OCI-LY7 (cell line): ENCODE results near the gene NDUFS6. TPM values are rescaled to one million over a fixed set of nuclear protein-coding genes. Genes with fewer than 3 reads are reported as not detected.

Experiments used
- BruUV-seq: library from RNA; stranded (reverse); fragments of 400-500 nt; replicated peaks from 2 replicates; lab custom pipeline; 2021; lab: Mats Ljungman, UMichigan
- CTCF ChIA-PET: fragments of 300-600 bp; sonication (Branson Sonifier 250); formaldehyde crosslinking; loops from one replicate; lab custom pipeline; 2022; ENCODE audit warnings: antibody characterized with exemption; ENCODE audit not compliant: unreplicated experiment; lab: Charles Lee
- POLR2A ChIA-PET: fragments of 300-600 bp; sonication (Branson Sonifier 250); formaldehyde crosslinking; loops from one replicate; lab custom pipeline; 2022; ENCODE audit warnings: antibody characterized with exemption; lab: Charles Lee
- DNase-seq: peaks from one replicate; pipeline ENCODE4 v3.0.0-alpha.2; 2015; ENCODE audit warnings: low spot score
- H2AFZ ChIP-seq: fragments of 200-600 bp; sonication (generic), shearing (Covaris generic); 2 replicates; pipeline ENCODE4 v1.6.1; 2014; ENCODE audit warnings: mild to moderate bottlenecking, antibody characterized with exemption, low read length, moderate library complexity
- H3K27ac ChIP-seq: fragments of 200-600 bp; sonication (generic); 2 replicates; pipeline ENCODE4 v1.5.1; 2014; ENCODE audit warnings: mixed run types, low read depth, mild to moderate bottlenecking, moderate library complexity, low read length, inconsistent platforms; ENCODE audit not compliant: poor library complexity, severe bottlenecking
- H3K36me3 ChIP-seq: fragments of 200-600 bp; sonication (generic); 2 replicates; pipeline ENCODE4 v1.6.1; 2014; ENCODE audit warnings: mild to moderate bottlenecking, antibody characterized with exemption, low read length, moderate library complexity, mixed read lengths; ENCODE audit not compliant: insufficient read depth
- H3K4me1 ChIP-seq: fragments of 200-600 bp; sonication (generic); 2 replicates; pipeline ENCODE4 v1.5.1; 2014; ENCODE audit warnings: mild to moderate bottlenecking, low read length; ENCODE audit not compliant: insufficient read depth, poor library complexity, severe bottlenecking
- H3K4me2 ChIP-seq: fragments of 200-600 bp; sonication (generic); 2 replicates; pipeline ENCODE4 v1.6.1; 2014; ENCODE audit warnings: mild to moderate bottlenecking, low read length
- H3K4me3 ChIP-seq: fragments of 200-600 bp; sonication (generic); 2 replicates; pipeline ENCODE4 v1.5.1; 2014; ENCODE audit warnings: mild to moderate bottlenecking, low read depth, low read length; ENCODE audit not compliant: poor library complexity, severe bottlenecking
- H3K79me2 ChIP-seq: fragments of 200-600 bp; sonication (generic); 2 replicates; pipeline ENCODE4 v1.6.1; 2016; ENCODE audit warnings: low read depth, mild to moderate bottlenecking, low read length, moderate library complexity, mixed read lengths; ENCODE audit not compliant: insufficient read depth
- H3K9me2 ChIP-seq: fragments of 200-600 bp; sonication (generic); 2 replicates; pipeline ENCODE4 v1.6.1; 2016; ENCODE audit warnings: mild to moderate bottlenecking, low read length, mixed read lengths; ENCODE audit not compliant: insufficient read depth
- H3K9me3 ChIP-seq: fragments of 200-600 bp; sonication (generic); 2 replicates; pipeline ENCODE4 v1.6.1; 2014; ENCODE audit warnings: mild to moderate bottlenecking, mixed run types, low read length, mixed read lengths
- H4K20me1 ChIP-seq: fragments of 200-600 bp; sonication (generic); 2 replicates; pipeline ENCODE4 v1.6.1; 2014; ENCODE audit warnings: mild to moderate bottlenecking, antibody characterized with exemption, low read length, moderate library complexity, mixed read lengths; ENCODE audit not compliant: insufficient read depth
- EZH2phosphoT487 ChIP-seq: fragments of 200-600 bp; sonication (generic); IDR thresholded peaks from 2 replicates; pipeline ENCODE4 v1.6.1; 2018; ENCODE audit warnings: low read depth, borderline replicate concordance, mild to moderate bottlenecking, mixed run types, antibody characterized with exemption, low read length, moderate library complexity, mixed read lengths
- intact Hi-C: fragments of 100-400 bp; cut with micrococcal nuclease; formaldehyde crosslinking; loops from one replicate; pipeline ENCODE4 v1.10.0; 2022; ENCODE audit not compliant: unreplicated experiment
- total RNA-seq, 2 experiments: library from RNA; depleted of rRNA in 1 of 2; stranded (reverse); fragments of >200 nt in 1 of 2; shearing (Covaris generic) in 1 of 2; gene quantifications; 2 replicates each; pipeline ENCODE4 v1.2.3, GENCODE V29; 2014 to 2022
- TF ChIP-seq, protein P1 (sequence below): fragments of 200-600 bp; sonication (generic); conservative IDR thresholded peaks from 2 replicates; pipeline ENCODE4 v1.5.1; 2014; ENCODE audit warnings: mild to moderate bottlenecking, antibody characterized with exemption, low read length, moderate library complexity, mixed read lengths

NDUFS6 gene
- total RNA-seq, 2 experiments from 2014 or later: 41.5 to 58.7 TPM

DNA sequence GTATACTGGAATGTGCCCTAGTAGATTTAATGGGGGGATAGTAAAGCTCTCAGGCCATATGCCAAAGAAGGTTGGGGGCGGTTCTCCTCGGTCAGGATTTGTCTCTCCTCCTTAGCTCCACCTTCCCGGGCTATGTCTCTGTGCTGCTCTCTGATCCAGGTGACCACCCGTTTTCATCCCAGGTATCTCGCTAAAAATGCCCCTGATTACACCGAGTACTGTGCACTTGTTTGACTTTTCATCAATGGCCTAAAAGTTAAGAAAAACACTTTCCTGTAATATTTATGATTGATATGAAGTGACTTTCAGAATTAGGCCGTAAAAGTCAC is 724 bp downstream of the NDUFS6 start:
- Histone ChIP-seq H3K79me2 (peaks cover 70% of the 10 kb centered on the region), H3K4me3 (peak overlapping the region; percentile 87), H2AFZ (peak overlapping the region; percentile 33; the same call in 1 of the 2 replicates), H3K27ac (peak overlapping the region; percentile 79), H3K4me2 (peak overlapping the region; percentile 93), H3K36me3 (peaks cover 64% of the 10 kb centered on the region), H3K4me1 (peaks cover 23% of the 10 kb centered on the region), H3K9me3 (no peaks in the 10 kb centered on the region), H3K9me2 (no peaks in the 10 kb centered on the region), H4K20me1 (peaks cover 5% of the 10 kb centered on the region; the same call in 1 of the 2 replicates)
- CTCF ChIA-PET: interaction anchor here (0.5 to 0.7 kb wide), 2 partner anchors 27 to 170 kb away, joined by 3 to 4 read pairs; no protein-coding TSS in a partner anchor
- BruUV-seq: no TSS peak
- POLR2A ChIA-PET: interaction anchor here (1.5 to 1.6 kb wide), 2 partner anchors 10 to 18 kb away, joined by 5 to 7 read pairs; no protein-coding TSS in a partner anchor
- TF ChIP-seq, protein P1, sequence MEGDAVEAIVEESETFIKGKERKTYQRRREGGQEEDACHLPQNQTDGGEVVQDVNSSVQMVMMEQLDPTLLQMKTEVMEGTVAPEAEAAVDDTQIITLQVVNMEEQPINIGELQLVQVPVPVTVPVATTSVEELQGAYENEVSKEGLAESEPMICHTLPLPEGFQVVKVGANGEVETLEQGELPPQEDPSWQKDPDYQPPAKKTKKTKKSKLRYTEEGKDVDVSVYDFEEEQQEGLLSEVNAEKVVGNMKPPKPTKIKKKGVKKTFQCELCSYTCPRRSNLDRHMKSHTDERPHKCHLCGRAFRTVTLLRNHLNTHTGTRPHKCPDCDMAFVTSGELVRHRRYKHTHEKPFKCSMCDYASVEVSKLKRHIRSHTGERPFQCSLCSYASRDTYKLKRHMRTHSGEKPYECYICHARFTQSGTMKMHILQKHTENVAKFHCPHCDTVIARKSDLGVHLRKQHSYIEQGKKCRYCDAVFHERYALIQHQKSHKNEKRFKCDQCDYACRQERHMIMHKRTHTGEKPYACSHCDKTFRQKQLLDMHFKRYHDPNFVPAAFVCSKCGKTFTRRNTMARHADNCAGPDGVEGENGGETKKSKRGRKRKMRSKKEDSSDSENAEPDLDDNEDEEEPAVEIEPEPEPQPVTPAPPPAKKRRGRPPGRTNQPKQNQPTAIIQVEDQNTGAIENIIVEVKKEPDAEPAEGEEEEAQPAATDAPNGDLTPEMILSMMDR: no peak
- no peak for TF ChIP-seq EZH2phosphoT487
- intact Hi-C loops: no loop called here
- DNase-seq: peak; percentile 34

DNA sequence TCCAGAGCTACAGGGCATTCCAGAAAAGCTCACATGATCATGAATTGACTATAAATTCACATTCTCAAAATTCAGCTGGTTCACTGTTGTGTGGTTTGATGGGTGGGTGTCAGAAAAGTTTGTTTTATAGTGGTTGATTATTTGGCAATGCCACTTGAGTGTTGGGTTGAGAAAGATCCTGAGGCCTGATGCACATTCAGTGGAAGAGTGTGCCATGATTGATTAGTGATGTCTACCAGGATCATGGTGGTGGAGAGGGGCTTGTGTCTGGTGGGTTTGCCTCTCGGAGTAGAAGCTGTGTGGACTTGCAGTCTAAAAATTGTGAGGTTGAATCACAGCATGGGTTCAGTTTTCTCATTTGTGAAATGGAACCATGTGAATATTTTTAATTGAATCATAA is 2.0 kb downstream of the NDUFS6 start:
- no peak for DNase-seq
- peaks cover 16% of the 10 kb centered on the region for H3K4me1 ChIP-seq
- TF ChIP-seq, protein P1: no peak
- TF ChIP-seq EZH2phosphoT487: no peak
- H3K36me3 ChIP-seq: peaks cover 64% of the 10 kb centered on the region
- no peaks in the 10 kb centered on the region for H3K9me3 ChIP-seq
- H3K27ac ChIP-seq: no peak overlapping the region
- H3K9me2 ChIP-seq: no peaks in the 10 kb centered on the region
- peaks cover 5% of the 10 kb centered on the region; the same call in 1 of the 2 replicates for H4K20me1 ChIP-seq
- no peak overlapping the region for H3K4me2 ChIP-seq
- H2AFZ ChIP-seq: no peak overlapping the region
- POLR2A ChIA-PET: interaction anchor here (1.1 to 1.5 kb wide), 2 partner anchors 10 to 17 kb away, joined by 4 to 5 read pairs; no protein-coding TSS in a partner anchor
- H3K4me3 ChIP-seq: no peak overlapping the region
- BruUV-seq: no TSS peak
- H3K79me2 ChIP-seq: peaks cover 66% of the 10 kb centered on the region
- CTCF ChIA-PET: interaction anchor here (1.5 kb wide), 1 partner anchor 10 kb away, joined by 4 read pairs; no protein-coding TSS in a partner anchor
- intact Hi-C loops: no loop called here

DNA sequence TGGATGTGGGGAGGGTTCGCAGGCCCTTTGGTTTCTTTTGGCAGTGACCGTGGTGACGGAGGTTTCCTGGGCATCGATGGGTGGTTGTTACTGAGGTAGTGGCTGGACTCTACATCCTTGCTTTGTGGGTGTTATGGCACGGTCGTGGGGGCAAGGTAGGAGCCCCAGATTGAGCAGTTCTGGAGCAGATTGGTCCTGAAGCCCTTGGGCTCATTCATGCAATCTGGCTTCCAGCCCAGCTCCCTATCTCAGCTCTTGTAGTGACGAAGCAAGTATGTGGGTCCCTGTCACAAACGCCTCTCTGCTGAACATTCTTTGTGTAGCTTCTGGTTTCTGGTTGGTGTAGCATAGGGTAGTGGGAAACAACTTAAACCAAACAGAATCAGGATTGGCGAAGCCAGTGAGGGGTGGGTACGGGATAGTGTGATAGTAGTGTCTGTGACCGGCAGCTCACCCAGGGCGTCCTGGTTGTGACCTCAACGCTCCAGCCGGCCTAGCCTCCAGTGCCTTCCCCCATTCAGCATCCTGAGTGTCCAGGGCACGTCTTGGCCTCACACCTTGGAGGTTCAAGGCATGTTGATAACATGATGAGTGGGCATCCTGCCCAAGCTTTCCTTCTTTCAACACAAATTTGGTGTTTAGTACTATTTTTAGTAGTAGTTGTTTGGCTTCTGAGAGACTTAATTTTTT is 2.9 kb downstream of the NDUFS6 start:
- H3K4me3 ChIP-seq: no peak overlapping the region
- no peaks in the 10 kb centered on the region; the same call in 1 of the 2 replicates for H4K20me1 ChIP-seq
- no peak overlapping the region for H3K4me2 ChIP-seq
- H3K27ac ChIP-seq: no peak overlapping the region
- peaks cover 68% of the 10 kb centered on the region for H3K36me3 ChIP-seq
- ChIA-PET CTCF (no interaction called here), POLR2A (no interaction called here)
- no TSS peak for BruUV-seq
- no peak for DNase-seq
- H3K9me3 ChIP-seq: no peaks in the 10 kb centered on the region
- no peak overlapping the region for H2AFZ ChIP-seq
- H3K79me2 ChIP-seq: peaks cover 63% of the 10 kb centered on the region
- intact Hi-C loops: no loop called here
- TF ChIP-seq, protein P1: no peak
- no peak for TF ChIP-seq EZH2phosphoT487
- H3K9me2 ChIP-seq: no peaks in the 10 kb centered on the region
- H3K4me1 ChIP-seq: peaks cover 9% of the 10 kb centered on the region
